Mesenteric fat pad (tissue), 1 donor: ENCODE data around the gene KLHL35. TPM values are rescaled to one million over a fixed set of nuclear protein-coding genes. Genes with fewer than 3 reads are reported as not detected.

Experiments
- DNase-seq: peaks from one replicate; pipeline ENCODE4 v3.0.0-alpha.2; 2020; ENCODE audit warnings: low spot score
- total RNA-seq: library from RNA; stranded (reverse); fragmentation: NEBNext Ultra II Directional; extraction: Animal tissue kit (Norgen Biotek cat#: 25700); gene quantifications from one replicate; pipeline ENCODE4 v1.2.1, GENCODE V29; 2021
- donor health status: DM: yes; HTN: yes; CAD: no.

The KLHL35 gene
- total RNA-seq, 1 donor from 2014 or later = 0.61 TPM

DNA sequence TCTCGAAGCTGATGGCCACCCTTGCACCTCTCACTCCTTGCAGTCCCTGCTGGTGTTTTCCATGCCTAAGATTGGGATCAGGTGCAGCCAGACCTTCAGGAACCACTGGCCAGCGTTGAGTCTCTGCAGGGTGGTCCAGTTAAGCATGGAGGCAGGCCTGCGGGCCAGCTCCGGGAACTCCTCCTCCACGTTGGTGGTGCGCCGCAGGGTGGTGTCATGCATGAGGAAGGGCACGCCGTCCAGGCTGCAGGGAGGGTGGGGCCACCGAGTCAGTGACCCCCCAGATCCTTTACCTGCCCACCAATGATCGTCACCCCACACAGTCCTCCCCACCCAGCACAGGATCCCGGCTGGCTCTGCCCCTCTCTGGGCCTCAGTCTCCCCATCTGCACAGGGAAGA is 10.0 kb upstream of the KLHL35 start:
- no peak for DNase-seq

DNA sequence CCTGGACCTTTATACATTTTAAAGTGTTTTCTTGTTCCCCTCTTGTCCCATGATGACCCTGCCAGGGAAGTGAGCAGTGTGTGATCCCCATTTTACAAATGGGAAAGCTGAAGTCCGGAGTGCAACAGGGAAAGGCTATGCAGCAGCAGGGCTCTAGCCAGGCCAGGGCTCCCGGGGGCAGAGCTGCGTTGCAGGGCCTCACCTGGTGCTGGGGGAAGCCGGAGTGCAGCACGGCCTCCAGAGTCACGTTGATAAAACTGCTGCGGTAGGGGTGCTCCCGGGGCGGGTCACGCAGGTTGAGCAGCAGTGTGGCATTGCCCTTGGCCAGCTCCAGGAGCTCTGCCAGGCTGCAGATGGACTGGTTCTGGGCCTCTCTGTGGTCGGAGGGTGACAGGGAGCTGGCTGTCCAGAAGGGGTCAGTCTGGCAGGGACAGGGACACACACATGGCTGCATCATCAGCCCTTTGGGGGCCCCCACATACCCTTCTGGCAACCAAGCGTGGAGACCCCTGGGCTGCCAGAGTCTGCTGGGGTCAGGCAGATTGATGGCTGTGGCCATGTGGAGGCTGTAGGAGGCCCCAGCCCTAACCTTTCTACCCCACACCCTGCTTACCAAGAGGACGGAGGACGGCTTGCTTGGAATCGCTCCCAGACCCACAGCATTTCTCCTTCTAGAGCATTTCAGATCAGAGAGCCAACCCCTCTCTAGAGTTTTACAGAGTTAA is 9.3 kb upstream of the KLHL35 start:
- no peak for DNase-seq

DNA sequence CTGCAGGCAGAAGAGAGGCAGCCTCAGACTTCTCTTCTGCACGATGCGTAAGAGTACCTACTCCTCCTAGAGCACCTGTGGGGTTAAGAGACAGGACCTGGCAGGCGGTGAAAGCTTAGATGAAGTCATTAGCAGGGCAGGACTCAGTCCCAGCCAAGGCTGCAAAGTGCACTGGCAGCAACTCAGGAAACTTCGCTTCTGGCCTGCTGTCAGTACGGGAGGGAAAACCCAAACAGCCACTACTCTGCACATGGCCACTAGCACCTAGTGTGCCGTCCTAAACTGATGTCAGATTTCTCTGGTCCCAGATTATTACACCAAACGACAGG is 8.8 kb upstream of the KLHL35 start:
- DNase-seq = no peak

DNA sequence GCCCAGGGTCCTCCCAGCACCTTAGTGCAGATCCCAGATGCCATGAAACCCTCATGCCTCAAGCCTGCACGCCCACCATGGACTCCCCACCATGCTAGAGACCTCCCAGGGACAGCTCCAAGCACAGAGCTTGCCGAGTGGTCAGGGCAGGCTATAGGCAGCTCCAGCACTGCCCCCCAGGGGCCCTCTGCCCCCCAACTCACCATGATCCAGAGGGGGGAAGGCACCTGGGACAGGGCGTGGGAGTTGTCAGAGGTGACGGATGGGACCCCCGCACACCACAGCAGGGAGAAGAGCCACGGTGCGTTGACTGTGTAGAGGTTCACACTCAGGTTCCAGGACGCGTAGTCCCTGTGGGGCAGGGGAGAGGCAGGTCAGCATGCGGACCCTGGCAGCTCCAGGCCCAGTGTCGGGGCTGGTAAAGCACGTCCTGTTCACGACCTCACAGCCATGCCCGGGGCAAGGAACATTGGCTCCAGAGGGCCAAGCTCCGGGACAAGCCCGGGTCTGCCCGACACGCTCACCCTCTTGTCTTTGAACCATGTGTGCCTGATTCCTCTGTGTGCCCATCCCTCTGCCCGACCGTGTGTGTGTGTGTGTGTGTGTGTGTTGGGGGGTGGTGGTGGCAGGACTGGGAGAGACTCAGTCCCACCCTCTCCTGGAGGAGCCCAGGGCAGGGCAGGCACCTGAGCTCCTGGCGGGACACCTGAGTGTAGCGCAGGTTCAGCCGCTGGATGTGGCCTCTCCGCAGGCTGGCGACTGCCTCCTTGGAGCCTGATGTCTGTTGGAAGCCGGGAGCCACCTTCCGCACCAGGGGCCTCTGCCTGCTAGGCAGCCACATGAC is 8.2 kb upstream of the KLHL35 start:
- no peak for DNase-seq

DNA sequence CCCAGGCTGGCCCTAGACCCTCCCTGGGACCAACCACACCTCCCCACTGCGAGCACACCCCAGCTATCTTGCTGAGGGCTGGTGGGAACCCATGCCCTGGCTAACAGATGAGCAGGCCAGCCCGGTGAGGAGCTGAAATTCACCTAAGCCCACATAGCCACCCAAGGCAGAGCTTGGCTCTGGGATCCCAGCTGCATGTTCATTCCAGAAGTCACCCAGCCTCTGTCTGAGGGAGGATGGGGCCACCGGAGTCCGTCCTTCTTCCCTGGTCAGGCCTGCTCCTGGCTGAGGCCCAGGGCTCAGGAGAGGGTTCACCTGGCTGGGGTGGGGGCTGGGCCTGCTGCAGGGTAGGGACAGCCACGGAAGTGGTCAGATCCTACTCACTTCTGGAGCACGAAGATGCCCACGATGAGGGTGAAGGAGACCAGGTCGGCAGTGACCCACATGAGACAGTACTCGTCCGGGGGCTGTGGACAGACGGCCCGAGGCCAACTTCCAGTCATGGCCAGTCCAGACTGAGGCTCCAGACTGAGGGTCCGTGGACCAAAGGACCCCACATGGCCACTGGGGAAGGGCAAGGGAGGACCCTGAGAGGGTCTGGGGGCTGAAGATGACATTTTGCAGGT is 6.6 kb upstream of the KLHL35 start:
- DNase-seq = no peak

DNA sequence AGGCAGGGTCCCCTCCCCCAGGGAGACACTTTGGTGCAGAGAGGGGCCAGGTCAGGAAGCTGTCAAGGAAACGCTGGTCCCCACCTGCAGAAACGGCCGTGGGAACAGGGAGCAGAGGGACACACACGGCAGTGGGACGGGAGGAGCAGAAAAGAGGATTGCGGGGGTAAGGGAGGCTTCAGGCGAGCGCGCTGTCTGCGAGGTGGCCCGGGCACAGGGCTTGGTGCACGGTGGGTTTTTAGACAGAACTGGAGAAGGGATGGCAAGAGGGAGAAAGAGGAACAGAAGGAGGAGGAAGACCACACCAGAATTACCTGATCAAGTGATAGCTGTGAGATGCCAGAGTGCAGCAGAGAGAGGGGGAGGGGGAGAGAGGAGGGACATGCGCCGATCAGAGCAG is 6.0 kb upstream of the KLHL35 start:
- no peak for DNase-seq

DNA sequence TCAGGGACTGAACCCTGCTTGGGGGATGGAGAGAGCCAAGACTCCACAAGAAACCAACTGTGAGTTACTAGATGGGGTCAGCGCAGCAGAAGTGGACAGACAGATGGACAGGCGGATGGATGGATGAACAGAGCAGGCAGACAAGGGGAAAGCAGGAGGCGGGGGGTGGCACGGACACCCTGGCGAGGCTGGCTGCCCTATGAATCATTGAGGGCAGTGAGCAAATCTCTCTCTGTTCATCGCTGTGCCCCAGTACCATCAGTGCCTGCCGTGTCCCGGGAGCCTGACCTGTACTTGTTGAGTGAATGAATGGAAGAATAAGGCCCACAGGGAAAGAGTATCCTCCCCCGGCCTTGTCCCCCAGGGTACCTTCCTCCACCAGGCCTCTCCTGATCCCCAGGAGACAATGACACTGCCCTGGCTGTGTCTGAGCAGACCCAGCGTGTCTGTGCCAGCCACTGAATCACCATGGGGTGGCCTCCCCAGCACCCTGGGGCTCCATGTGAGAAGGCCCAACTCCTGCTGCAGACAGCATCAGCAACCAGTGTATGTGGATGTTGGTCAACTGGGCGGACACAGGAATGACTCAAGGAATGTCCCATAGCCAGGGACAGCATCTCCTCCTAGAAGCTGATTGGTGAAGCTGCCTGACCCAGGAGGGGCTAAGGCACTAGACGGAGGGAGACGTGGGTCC is 5.1 kb upstream of the KLHL35 start:
- no peak for DNase-seq

DNA sequence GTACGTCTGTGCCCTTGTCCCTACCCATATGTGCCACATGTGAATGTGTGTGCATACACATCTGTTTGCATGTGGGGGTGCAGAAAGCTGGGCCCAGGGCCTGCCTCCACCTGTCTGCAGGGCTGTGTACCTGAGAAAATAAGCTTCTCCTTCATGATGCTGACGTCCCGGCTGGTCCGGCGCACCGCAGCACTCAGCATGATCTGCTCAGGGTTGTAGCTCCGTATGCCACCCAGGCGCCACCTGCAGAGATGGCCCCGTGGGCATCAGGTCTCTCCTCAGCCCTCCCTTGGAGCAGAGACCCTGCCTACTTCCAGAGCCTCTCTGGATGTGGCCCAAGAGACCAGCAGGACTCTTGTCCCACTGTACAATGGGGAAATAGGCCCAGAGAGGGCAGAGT is 3.8 kb upstream of the KLHL35 start:
- no peak for DNase-seq

DNA sequence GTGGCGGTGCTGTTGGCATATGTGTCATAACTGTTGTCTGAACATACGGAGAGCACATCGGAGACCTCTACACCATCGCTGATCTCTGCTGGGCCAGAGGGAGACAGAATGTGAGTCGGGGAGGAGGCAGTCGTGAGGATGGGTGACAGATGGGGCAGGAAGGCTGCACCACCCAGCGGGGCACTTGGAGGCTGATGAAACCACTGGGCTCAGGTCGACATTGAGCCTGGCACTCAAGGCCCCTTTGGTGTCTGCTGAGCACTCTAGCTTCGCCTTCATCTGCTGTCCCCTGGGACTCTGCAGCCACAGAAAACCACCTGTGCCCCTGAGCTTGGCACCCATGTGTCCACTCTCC is 2.5 kb upstream of the KLHL35 start:
- no peak for DNase-seq

DNA sequence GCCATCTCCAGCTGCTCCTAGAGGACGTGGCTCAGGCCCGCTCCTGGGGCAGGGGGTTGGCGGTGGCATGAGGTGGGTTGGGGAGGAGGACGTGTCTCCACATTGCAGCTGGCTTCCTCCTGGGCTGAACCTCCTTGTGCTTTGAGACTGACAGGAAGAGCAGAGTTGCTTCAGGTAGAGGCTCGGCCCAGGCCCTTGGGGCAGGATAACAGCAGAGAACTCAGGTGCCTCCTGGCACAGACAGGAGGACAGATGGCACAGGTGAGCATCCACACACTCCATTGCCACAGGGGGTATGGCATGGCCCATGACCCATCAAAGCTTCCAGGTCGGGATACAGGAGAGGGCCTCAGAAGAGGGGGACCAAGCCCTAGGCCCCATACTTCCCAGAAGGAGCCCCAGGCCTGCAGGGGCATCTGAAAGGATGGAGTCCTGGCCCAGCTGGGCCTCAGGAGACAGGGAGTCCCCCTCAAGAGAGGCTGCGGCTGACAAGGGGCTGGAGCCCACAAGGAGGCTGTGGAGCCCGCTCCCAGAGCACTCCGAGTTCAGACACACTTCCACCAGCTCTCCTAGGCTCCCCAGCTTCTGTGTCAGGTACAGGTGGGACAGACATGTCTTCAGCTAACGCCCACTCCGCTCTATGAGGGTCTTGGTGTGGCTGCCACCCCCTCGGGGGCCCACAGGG is 2.0 kb upstream of the KLHL35 start:
- no peak for DNase-seq

DNA sequence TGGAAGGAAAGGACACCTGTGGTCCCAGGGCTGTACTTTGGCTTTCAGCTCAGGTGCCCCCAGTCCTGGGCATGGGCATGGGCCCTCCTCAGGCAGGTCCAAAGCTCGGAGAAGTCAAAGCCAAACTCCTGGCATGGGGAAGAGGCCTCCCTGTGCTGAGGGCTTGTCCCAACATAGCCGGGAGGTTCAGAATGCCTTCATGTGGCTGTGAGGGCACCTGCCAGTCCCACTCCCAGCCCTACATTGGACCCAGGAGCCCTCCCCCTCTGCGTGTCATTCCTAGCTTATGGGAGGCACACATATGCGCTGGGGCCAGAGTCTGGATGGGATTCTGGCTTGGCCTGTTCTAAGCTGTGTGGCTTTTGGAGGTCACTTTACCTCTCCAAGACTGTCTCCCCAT is 1.0 kb upstream of the KLHL35 start:
- DNase-seq = no peak

DNA sequence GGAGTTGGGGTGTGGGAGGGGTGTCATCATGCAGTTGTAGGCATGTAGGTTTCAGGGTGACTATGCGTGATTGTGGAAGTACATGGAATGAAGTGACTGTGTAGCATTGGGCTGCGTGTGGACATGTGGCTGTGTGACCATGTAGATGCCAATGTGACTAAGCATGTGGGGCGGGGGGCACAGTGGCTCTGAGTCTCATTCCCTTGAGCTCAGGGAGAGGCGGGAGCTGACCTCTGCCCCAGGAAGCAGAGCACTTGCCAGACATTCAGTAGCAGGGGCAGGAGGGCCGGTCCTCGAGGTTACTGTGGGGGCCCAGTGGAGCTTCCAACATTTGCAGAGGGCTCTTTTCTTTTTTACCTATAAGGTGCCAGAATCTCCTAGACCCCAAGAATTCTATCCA is 440 bp upstream of the KLHL35 start:
- no peak for DNase-seq

DNA sequence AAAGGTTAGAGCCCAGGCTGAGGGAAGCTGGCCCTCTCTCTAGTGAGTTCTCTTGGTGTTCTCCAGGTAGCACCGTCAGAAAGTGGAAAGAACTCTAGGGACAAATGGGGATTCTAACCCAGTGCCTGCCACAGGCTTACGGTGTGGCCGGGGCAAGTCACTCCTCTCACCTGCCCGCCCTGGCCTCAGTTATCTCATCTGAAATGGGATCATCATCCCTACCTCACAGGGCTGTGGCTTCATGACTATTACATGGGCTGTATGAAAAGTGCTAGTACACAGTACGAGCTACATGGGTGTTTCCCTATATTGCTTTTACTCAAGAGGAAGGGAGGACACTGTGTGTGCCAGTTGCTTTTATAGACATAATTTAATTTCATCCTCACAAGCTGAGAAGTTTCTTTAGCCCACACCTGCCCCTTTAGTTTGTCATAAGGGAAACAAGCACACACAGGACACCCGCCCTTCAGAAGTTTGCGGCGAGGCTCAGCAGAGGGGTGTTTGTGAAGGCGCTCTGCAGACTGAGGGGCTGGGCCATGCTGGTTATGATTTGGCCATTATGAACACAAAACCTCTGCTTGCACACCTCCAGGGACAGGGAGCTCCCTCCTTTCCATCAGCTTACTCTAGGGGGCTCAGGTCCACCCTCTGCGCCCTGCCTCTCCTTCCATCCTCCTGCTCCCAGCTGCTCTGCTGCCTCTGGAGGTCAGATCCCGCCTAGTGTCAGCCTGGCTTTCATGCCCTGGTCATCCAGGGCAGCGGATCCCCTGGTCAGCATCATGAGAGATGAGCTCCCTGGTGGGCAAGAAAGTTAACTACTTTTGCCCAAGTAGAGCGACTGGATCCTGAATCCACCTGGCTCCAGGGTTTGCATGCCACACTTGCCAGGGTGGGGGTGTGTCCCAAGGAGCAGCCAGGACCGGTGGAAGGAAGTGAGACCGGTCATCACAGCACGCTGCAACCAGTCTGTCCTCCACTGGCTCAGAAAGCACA is 1.2 kb downstream of the KLHL35 start:
- DNase-seq = no peak

DNA sequence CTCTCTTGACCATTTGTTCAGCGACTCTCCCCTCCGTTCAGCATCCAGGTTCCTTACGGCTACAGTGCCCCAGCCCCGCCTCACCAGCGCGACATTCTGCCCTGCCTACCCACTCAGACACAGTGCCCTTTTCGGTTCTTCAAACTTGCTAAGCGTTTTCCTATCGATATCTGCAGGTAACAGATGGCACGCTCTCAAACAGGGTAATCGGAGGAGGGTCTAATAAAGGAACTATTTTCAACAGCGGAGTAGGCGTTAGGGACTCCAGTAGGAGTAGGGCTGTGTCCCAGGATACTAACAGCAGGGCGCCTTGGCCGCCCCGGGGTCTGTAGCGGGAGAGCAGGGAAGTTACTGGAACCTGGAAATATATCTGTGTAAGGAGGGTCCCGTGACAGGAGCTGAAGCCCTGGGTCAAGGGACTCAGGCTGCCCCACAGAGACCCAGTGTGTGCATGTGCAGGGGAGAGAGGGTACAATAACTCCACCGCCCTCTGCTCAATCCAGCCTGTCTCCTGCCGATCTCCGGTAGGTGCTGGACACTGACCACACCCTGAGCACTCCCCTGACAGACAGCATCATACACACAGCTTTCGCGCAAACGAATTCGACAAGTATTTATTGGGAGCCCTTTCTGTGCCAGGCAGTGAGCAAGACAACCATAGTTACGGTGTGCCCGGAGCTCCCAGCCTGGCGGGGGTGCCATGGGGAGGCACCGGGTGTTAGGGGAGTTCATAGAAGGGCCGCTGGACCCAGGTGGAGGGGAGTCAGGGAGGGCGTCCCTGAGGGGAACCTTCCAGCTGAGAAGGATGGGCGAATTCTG is 2.1 kb downstream of the KLHL35 start:
- DNase-seq = no peak

DNA sequence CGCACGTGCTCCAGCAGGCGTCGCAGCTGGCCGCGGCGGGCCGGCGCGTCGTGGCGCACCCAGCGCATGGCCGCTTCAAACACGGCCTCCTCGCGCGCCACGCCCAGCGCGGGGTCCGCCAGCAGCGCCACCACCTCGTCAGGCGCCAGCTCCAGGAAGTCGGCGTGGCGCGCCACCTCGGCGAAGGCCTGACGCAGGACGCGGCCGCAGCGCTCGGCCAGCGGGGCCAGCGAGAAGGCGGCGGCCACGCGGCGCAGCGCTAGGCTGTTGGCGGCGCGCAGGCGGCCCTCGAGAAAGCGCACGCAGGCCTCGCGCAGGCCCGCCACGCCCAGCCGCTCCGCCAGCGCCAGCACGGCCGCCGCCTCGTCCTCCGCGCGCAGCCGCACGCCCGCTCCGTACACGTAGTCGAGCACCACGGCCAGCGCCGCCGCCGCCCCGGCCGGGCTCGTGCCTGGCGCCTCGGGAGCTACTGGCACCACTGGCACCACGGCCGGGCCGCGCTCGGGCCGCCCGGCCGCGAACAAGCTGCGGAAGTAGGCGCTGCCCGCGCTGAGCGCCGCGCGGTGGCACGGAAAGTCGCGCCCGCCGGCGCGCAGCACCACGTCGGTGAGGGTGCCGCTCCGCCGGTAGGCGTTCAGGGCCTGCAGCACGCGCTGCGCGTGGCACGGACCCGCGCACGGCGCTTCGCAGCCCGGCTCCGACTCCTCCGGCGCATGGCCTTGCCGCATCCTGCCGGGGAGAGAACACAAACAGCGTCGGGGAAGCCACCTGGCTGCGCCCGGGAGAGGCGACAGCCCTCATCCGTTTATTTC is 2.9 kb downstream of the KLHL35 start:
- DNase-seq = no peak

DNA sequence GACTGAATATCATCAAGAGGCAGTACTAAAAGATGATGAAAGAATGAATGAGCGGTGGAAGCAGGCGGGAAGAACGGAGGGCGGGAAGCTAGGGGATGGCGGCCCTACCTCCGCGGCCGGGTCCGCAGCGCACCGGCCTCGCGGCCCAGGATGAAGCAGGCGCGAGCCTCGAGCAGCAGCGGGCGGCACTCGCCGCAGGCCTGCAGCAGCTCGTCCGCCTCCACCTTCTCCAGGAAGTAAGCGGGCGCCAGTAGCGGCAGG is 3.4 kb downstream of the KLHL35 start:
- no peak for DNase-seq

DNA sequence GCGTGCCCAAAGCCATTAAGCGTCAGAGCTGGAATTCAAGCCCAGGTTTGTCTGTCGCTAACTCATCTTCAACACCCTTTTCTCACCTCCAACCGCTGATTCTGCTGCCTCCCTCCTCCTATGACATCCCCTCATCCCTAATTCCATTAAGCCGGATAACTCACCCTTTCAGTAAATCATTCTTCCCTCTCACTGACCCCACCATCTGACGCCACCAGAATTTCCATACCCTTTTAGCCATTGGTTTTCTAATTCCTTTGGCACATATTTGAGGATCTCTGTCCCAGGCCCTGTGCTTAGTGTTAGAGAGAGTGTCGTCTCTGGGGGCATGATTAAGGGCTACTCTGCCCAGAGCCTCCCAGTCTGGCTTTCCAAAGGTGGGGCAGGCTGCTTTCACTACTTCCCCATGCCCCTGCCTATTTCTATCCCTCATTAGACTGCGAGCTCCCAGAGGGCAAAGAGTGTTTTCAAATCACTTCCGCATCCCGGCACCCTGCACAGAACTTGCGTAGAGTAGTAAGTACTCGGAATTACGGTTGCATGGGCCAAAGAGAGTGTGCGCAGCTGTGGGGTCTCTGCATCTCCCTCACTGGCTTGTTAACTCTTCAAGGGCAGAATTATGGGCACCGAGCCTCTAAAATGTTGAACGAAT is 3.9 kb downstream of the KLHL35 start:
- DNase-seq = no peak

DNA sequence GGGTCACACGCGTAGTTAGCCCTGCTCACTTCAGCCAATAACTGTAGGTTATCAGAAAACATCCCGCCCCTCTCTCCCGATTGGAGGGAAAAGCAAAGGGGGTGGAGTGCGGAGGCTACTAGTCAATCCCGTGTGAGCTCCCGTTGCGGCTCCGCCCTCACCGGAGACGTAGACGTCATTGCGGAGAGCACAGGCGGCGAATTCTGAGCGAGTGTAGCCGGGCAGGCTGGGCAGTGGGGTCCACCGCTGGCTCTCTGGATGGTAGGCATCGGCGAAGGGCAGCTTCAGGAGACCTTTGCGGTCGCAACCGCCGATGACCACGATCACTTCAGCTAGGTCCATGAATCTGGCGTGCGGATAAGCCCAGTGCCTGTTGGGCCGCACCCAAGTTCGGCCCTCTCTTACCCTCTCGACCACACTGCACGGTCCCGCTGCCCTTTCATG is 4.7 kb downstream of the KLHL35 start:
- no peak for DNase-seq
